ENCODE measurements around the gene RELT.

RELT gene

GRCh38 chr11:73376803-73377629 is 817 bp downstream of the RELT start:
- DNase-seq, result peak; percentile 36 to 54

- no peak for DNase-seq
Measured at GRCh38 chr11:73379189-73379880, 3.1 kb downstream of the RELT start.

GRCh38 chr11:73380331-73380730 is 4.1 kb downstream of the RELT start:
- no peak for DNase-seq

- DNase-seq, result no peak
Measured at GRCh38 chr11:73380897-73381410, 4.8 kb downstream of the RELT start.

- DNase-seq, result no peak
Measured at GRCh38 chr11:73381589-73381988, 5.4 kb downstream of the RELT start.

- DNase-seq, result no peak
Measured at GRCh38 chr11:73382183-73382582, 6.0 kb downstream of the RELT start.

- no peak for DNase-seq
Measured at GRCh38 chr11:73382747-73383146, 6.5 kb downstream of the RELT start.

GRCh38 chr11:73383249-73384124 is 7.3 kb downstream of the RELT start:
- no peak for DNase-seq

GRCh38 chr11:73384125-73384441 is 7.9 kb downstream of the RELT start:
- no peak for DNase-seq

GRCh38 chr11:73384531-73384871 is 8.3 kb downstream of the RELT start:
- no peak for DNase-seq

- peak; percentile 19 to 59 for DNase-seq
Measured at GRCh38 chr11:73384872-73385689, 8.9 kb downstream of the RELT start.

- no peak for DNase-seq
Measured at GRCh38 chr11:73386016-73386415, 9.8 kb downstream of the RELT start.

- no peak for DNase-seq
Measured at GRCh38 chr11:73386546-73386945, 10.3 kb downstream of the RELT start.

- DNase-seq, result no peak
Measured at GRCh38 chr11:73387594-73388264, 11.5 kb downstream of the RELT start.

- no peak for DNase-seq
Measured at GRCh38 chr11:73388265-73389133, 12.3 kb downstream of the RELT start.

GRCh38 chr11:73389134-73389525 is 12.9 kb downstream of the RELT start:
- DNase-seq, result no peak

GRCh38 chr11:73389916-73390315 is 13.7 kb downstream of the RELT start:
- DNase-seq, result no peak

GRCh38 chr11:73390601-73391565 is 14.7 kb downstream of the RELT start:
- DNase-seq, result no peak

- DNase-seq, result no peak
Measured at GRCh38 chr11:73391665-73392064, 15.5 kb downstream of the RELT start.

Measured in stimulated activated CD4-positive, alpha-beta T cell treated with anti-CD3 and anti-CD28 coated beads, Interleukin-4, amount 100 ng/mL, for 4 hours (primary cell).